Measurements from ENCODE around the gene SCAMP1.

DNA sequence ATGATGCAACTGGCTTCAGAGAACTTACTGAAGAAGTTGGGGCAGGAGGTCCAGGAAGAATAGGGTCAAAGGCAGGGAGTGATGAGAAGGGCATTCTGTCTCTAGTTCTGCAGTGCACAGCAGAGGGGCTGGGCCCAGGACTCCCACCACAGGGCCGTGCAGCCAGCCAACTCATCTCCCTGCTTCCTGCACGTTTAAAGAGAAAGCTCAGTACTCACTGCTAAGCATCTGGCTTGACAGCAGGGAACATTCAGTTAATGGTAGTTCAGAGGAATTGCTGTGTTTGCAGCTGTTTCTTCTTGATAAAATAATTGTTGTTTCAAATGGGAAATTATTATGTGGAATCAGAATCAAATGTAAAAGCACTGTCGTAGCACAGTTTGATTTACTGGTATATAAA, 25.6 kb upstream of the SCAMP1 start:
- TF ChIP-seq, protein P1, sequence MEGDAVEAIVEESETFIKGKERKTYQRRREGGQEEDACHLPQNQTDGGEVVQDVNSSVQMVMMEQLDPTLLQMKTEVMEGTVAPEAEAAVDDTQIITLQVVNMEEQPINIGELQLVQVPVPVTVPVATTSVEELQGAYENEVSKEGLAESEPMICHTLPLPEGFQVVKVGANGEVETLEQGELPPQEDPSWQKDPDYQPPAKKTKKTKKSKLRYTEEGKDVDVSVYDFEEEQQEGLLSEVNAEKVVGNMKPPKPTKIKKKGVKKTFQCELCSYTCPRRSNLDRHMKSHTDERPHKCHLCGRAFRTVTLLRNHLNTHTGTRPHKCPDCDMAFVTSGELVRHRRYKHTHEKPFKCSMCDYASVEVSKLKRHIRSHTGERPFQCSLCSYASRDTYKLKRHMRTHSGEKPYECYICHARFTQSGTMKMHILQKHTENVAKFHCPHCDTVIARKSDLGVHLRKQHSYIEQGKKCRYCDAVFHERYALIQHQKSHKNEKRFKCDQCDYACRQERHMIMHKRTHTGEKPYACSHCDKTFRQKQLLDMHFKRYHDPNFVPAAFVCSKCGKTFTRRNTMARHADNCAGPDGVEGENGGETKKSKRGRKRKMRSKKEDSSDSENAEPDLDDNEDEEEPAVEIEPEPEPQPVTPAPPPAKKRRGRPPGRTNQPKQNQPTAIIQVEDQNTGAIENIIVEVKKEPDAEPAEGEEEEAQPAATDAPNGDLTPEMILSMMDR (conservative IDR thresholded peaks at IDR 0.05; ENCODE audit: low read length), result no peak
- no peak for TF ChIP-seq EZH2phosphoT487 (IDR thresholded peaks at IDR 0.05; ENCODE audit: borderline replicate concordance, low read depth, low read length)

Measured in OCI-LY7 (cell line).